ENCODE measurements around the gene PLD4.
"Not testable (repeated sequence)": the region's sequence is repeated elsewhere in the genome, so short reads cannot be mapped to it uniquely, and the experiment has no call there.

The PLD4 gene

GRCh38 chr14:104888489-104889374 lies 35.9 kb upstream of the PLD4 start:
- Histone ChIP-seq H3K4me1 (ENCODE audit: insufficient read depth, low read length, poor library complexity, severe bottlenecking) (no peaks in the 10 kb centered on the region), H3K9me3 (ENCODE audit: insufficient read depth, low read depth, low read length) (no peaks in the 10 kb centered on the region), H3K9me2 (replicated peaks; ENCODE audit: low read depth, low read length) (no peaks in the 10 kb centered on the region), H3K27me3 (ENCODE audit: insufficient read depth, low read length, poor library complexity, severe bottlenecking) (no peaks in the 10 kb centered on the region), H3K79me2 (ENCODE audit: insufficient read depth, low read length) (no peaks in the 10 kb centered on the region), H3K4me3 (ENCODE audit: low read length, poor library complexity, severe bottlenecking) (no peak overlapping the region), H3K4me2 (ENCODE audit: low read depth, low read length, poor library complexity, severe bottlenecking) (no peak overlapping the region), H3F3A (ENCODE audit: low read depth) (no peaks in the 10 kb centered on the region), H3K36me3 (ENCODE audit: insufficient read depth, low read length) (no peaks in the 10 kb centered on the region), H3K9ac (ENCODE audit: low read depth, low read length, poor library complexity, severe bottlenecking) (no peak overlapping the region), H4K20me1 (ENCODE audit: insufficient read depth, low read length, poor library complexity, severe bottlenecking) (no peaks in the 10 kb centered on the region), H2AFZ (ENCODE audit: low read length) (no peak overlapping the region)
- TF ChIP-seq EZH2phosphoT487 (IDR thresholded peaks at IDR 0.05; ENCODE audit: borderline replicate concordance) = no peak
- TF ChIP-seq, protein P1, sequence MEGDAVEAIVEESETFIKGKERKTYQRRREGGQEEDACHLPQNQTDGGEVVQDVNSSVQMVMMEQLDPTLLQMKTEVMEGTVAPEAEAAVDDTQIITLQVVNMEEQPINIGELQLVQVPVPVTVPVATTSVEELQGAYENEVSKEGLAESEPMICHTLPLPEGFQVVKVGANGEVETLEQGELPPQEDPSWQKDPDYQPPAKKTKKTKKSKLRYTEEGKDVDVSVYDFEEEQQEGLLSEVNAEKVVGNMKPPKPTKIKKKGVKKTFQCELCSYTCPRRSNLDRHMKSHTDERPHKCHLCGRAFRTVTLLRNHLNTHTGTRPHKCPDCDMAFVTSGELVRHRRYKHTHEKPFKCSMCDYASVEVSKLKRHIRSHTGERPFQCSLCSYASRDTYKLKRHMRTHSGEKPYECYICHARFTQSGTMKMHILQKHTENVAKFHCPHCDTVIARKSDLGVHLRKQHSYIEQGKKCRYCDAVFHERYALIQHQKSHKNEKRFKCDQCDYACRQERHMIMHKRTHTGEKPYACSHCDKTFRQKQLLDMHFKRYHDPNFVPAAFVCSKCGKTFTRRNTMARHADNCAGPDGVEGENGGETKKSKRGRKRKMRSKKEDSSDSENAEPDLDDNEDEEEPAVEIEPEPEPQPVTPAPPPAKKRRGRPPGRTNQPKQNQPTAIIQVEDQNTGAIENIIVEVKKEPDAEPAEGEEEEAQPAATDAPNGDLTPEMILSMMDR (conservative IDR thresholded peaks at IDR 0.05; ENCODE audit: low read length) = no peak

DNA sequence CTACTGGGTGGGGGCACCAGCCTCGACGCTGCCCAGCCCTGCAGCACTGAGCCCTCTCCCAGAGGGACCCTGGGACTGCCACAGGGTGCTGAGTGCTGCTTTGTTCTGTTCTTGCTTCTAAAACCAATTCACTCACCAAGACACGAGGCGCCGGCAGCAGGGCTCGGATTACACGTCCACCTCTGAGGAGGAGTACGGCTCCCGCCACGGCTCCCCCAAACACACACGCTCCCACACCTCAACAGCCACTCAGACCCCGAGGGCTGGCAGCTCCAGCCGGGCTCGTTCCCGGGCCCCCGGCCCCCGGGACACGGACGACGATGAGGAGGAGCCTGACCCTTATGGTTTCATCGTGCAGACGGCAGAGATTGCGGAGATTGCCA lies 35.3 kb upstream of the PLD4 start:
- no peak overlapping the region for H3K4me3 ChIP-seq (ENCODE audit: low read length, poor library complexity, severe bottlenecking)
- H3K4me1 ChIP-seq (ENCODE audit: insufficient read depth, low read length, poor library complexity, severe bottlenecking) = no peaks in the 10 kb centered on the region
- no peaks in the 10 kb centered on the region for H3K27me3 ChIP-seq (ENCODE audit: insufficient read depth, low read length, poor library complexity, severe bottlenecking)
- no peaks in the 10 kb centered on the region for H3K79me2 ChIP-seq (ENCODE audit: insufficient read depth, low read length)
- no peaks in the 10 kb centered on the region for H3K9me3 ChIP-seq (ENCODE audit: insufficient read depth, low read depth, low read length)
- H3K36me3 ChIP-seq (ENCODE audit: insufficient read depth, low read length) = no peaks in the 10 kb centered on the region
- H3F3A ChIP-seq (ENCODE audit: low read depth) = no peaks in the 10 kb centered on the region
- H3K9me2 ChIP-seq (replicated peaks; ENCODE audit: low read depth, low read length) = no peaks in the 10 kb centered on the region
- H4K20me1 ChIP-seq (ENCODE audit: insufficient read depth, low read length, poor library complexity, severe bottlenecking) = no peaks in the 10 kb centered on the region
- no peak overlapping the region for H3K9ac ChIP-seq (ENCODE audit: low read depth, low read length, poor library complexity, severe bottlenecking)
- no peak overlapping the region for H2AFZ ChIP-seq (ENCODE audit: low read length)
- H3K4me2 ChIP-seq (ENCODE audit: low read depth, low read length, poor library complexity, severe bottlenecking) = no peak overlapping the region
- no peak for TF ChIP-seq EZH2phosphoT487 (IDR thresholded peaks at IDR 0.05; ENCODE audit: borderline replicate concordance)
- TF ChIP-seq, protein P1 (conservative IDR thresholded peaks at IDR 0.05; ENCODE audit: low read length) = no peak

GRCh38 chr14:104890292-104890691 lies 34.4 kb upstream of the PLD4 start:
- not testable (repeated sequence) for H3K79me2 ChIP-seq (ENCODE audit: insufficient read depth, low read length); H3K4me3 ChIP-seq (ENCODE audit: low read length, poor library complexity, severe bottlenecking); H3F3A ChIP-seq (ENCODE audit: low read depth); H4K20me1 ChIP-seq (ENCODE audit: insufficient read depth, low read length, poor library complexity, severe bottlenecking); H3K27me3 ChIP-seq (ENCODE audit: insufficient read depth, low read length, poor library complexity, severe bottlenecking); H3K4me2 ChIP-seq (ENCODE audit: low read depth, low read length, poor library complexity, severe bottlenecking); H2AFZ ChIP-seq (ENCODE audit: low read length); H3K9me3 ChIP-seq (ENCODE audit: insufficient read depth, low read depth, low read length); H3K9me2 ChIP-seq (replicated peaks; ENCODE audit: low read depth, low read length); H3K4me1 ChIP-seq (ENCODE audit: insufficient read depth, low read length, poor library complexity, severe bottlenecking); H3K9ac ChIP-seq (ENCODE audit: low read depth, low read length, poor library complexity, severe bottlenecking); H3K36me3 ChIP-seq (ENCODE audit: insufficient read depth, low read length)

DNA sequence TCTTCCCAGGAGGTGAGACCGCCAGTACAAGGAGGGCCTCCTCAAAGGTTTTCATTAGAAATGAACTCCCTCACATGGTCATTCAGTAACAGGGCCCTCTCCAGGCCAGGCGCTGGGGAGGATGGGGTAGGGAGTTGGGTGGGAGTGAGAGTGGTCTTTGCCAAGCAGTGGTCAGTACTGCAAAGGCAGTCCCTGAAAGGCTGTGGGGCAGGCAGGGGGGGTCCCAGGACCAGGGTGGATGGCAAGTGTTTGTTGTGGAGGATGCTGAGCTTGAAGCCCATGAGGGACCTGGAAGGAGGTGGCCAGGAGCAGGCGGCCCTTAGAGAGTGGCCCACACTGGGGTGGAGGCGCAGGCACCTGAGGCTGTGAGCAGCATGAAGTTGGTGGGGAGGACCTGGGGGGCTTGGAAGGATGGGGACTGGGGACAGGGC lies 33.5 kb upstream of the PLD4 start:
- no peak overlapping the region for H3K9ac ChIP-seq (ENCODE audit: low read depth, low read length, poor library complexity, severe bottlenecking)
- H3K36me3 ChIP-seq (ENCODE audit: insufficient read depth, low read length) = no peaks in the 10 kb centered on the region
- no peaks in the 10 kb centered on the region for H3K4me1 ChIP-seq (ENCODE audit: insufficient read depth, low read length, poor library complexity, severe bottlenecking)
- TF ChIP-seq, protein P1 (conservative IDR thresholded peaks at IDR 0.05; ENCODE audit: low read length) = no peak
- TF ChIP-seq EZH2phosphoT487 (IDR thresholded peaks at IDR 0.05; ENCODE audit: borderline replicate concordance) = no peak
- H3K4me3 ChIP-seq (ENCODE audit: low read length, poor library complexity, severe bottlenecking) = no peak overlapping the region
- H3K9me2 ChIP-seq (replicated peaks; ENCODE audit: low read depth, low read length) = no peaks in the 10 kb centered on the region
- no peaks in the 10 kb centered on the region for H3F3A ChIP-seq (ENCODE audit: low read depth)
- no peaks in the 10 kb centered on the region for H3K9me3 ChIP-seq (ENCODE audit: insufficient read depth, low read depth, low read length)
- no peak overlapping the region for H2AFZ ChIP-seq (ENCODE audit: low read length)
- no peaks in the 10 kb centered on the region for H3K79me2 ChIP-seq (ENCODE audit: insufficient read depth, low read length)
- no peaks in the 10 kb centered on the region for H3K27me3 ChIP-seq (ENCODE audit: insufficient read depth, low read length, poor library complexity, severe bottlenecking)
- H3K4me2 ChIP-seq (ENCODE audit: low read depth, low read length, poor library complexity, severe bottlenecking) = no peak overlapping the region
- no peaks in the 10 kb centered on the region for H4K20me1 ChIP-seq (ENCODE audit: insufficient read depth, low read length, poor library complexity, severe bottlenecking)

All from Loucy (cell line).